H54 (cell line): ENCODE measurements around the gene NFATC4.
"Not testable (repeated sequence)": the region's sequence is repeated elsewhere in the genome, so short reads cannot be mapped to it uniquely, and the experiment has no call there.

Source experiments
- DNase-seq: peaks from one replicate; pipeline ENCODE4 v3.0.0; 2011; ENCODE audit warnings: low spot score, mixed read lengths; ENCODE audit not compliant: insufficient read length
- FAIRE-seq: peaks from 3 replicates; lab custom pipeline; 2011; peaks lifted over from hg19 to GRCh38; lab: Jason Lieb, UNC
- POLR2A ChIP-seq: IDR thresholded peaks from 2 replicates; pipeline ENCODE4 v1.6.1; 2011; ENCODE audit warnings: low read depth, mild to moderate bottlenecking, low read length

Gene NFATC4

GRCh38 chr14:24379907-24380730 lies 12.1 kb downstream of the NFATC4 start:
- DNase-seq (no peak), FAIRE-seq (no peak)
- TF ChIP-seq POLR2A: no peak

DNA sequence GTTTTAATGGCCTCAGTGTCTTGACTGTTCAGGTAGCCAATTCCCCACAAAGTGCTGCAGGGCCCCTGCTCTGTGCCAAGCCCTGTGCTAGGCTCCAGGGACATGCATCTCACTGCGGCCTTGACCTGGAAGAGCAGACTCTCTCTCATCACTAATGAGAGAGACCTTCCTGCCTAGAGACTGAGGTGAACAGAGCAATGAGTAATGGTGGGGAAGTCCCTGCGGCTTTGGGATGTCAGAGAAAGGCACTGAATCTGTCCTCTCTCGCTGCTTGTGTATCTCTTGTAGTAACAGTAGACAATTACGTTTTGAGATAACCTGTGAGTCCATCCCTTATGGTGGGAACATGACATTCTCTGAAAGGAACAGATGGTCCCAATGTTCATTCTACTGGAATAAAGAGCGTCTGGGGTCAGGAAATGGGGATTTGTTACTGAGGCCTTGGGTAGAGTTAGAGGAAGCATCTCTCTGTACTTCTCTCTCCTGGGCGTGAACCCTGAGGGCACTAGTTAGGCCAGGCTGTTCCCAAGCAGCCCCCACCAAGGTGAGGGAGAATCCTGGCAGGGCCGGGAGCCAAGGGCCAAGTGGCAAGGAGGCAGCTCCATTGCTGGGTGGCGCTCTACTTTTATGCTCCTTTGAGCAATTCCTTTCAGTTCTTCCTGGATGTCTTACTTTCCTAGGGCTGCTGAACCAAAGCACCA lies 13.5 kb downstream of the NFATC4 start:
- FAIRE-seq (no peak), DNase-seq (no peak)
- TF ChIP-seq POLR2A: no peak

- DNase-seq (no peak), FAIRE-seq (no peak)
- TF ChIP-seq POLR2A: no peak
Measured at GRCh38 chr14:24382064-24382371, 14.0 kb downstream of the NFATC4 start.

GRCh38 chr14:24384169-24384568 lies 16.2 kb downstream of the NFATC4 start:
- FAIRE-seq (no peak), DNase-seq (no peak)
- TF ChIP-seq POLR2A: no peak

GRCh38 chr14:24385524-24385923 lies 17.5 kb downstream of the NFATC4 start:
- TF ChIP-seq POLR2A: no peak
- DNase-seq: no peak
- FAIRE-seq: no peak

- TF ChIP-seq POLR2A: no peak
- no peak for DNase-seq
- no peak for FAIRE-seq
Measured at GRCh38 chr14:24387009-24387345, 19.0 kb downstream of the NFATC4 start.

DNA sequence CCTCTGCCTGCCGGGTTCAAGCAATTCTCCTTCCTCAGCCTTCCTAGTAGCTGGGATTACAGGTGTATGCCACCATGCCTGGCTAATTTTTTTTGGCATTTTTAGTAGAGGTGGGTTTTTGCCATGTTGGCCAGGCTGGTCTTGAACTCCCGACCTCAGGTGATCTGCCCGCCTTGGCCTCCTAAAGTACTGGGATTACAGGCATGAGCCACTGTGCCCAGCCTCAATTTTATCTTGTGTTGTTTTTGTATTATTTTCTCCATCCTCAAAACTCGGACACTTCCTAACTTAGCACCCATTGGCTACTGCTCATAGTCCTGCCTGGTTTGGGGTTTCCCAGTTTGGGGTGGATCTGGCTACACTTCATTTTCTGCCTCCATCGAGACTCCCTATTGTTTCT lies 19.6 kb downstream of the NFATC4 start:
- DNase-seq, FAIRE-seq: not testable (repeated sequence)

- FAIRE-seq: no peak
- no peak for TF ChIP-seq POLR2A
Measured at GRCh38 chr14:24388474-24389179, 20.6 kb downstream of the NFATC4 start.

GRCh38 chr14:24389226-24389848 lies 21.4 kb downstream of the NFATC4 start:
- FAIRE-seq: no peak
- no peak for TF ChIP-seq POLR2A
- no peak for DNase-seq

More at GRCh38 chr14:24388474-24389179, 20.6 kb downstream of the NFATC4 start:
- DNase-seq: no peak

GRCh38 chr14:24390701-24391468 lies 22.9 kb downstream of the NFATC4 start:
- DNase-seq (no peak), FAIRE-seq (no peak)
- no peak for TF ChIP-seq POLR2A

DNA sequence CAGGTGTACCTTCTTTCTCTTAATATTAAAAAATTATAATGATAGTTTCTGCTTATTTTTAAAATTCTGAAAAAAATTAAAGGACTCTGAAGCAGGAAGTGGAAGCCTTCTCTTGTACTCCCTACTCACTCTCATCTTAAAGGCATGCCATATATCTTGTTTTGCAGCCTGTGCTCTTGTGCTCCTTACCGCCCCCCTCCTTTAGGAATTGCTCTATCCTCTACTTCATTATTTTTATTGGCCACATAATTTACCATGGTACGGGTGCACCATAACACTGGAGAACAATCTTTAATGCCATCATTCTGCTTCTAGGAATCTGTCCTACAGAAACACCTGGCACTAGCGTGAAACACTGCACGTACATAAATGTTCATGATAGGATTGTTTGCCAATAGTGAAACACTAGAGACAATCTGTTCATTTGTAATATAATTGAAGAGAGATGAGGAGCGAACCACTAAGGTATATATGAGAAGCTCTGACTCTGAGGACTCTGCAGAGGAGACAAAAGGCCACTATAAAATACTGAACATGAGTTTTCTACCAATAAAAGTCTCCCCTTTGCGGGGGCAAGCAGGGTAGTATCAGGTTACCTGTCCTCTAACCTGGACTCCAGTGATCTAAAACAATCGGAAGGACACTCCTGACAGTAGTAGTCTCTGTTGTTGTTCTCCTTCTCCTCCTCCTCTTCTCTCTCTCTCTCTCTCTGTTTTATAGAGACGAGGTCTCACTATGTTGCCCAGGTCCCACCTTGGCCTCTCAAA lies 24.5 kb downstream of the NFATC4 start:
- no peak for TF ChIP-seq POLR2A
- DNase-seq (peak; percentile 45), FAIRE-seq (no peak)

DNA sequence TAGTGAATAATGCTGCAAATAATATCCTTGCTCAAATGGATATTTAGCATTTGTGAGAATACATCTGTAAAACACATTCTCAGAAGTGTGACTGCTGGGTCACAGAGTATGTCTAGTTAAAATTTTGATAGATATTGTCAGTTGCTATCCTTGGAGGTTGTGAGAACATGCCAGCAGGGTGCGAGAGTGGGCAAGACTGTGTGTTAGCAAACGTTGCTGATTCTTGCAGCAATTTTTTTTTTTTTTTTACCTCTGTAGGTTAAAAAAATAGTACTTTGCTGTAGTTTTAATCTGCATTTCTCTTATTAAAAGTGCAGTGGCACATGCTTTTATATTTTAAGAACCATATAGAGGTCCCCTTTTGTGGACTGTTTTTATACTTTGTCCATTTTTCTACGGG lies 26.3 kb downstream of the NFATC4 start:
- TF ChIP-seq POLR2A: no peak

More for the DNA sequence above, 26.3 kb downstream of the NFATC4 start:
- FAIRE-seq (no peak), DNase-seq (no peak)
